ENCODE measurements around the gene PCYT1B.

PCYT1B gene

GRCh38 chrX:24528605-24529004 lies 118.5 kb downstream of the PCYT1B start:
- H3K27me3 ChIP-seq (ENCODE audit: insufficient read depth, poor library complexity, severe bottlenecking), result no peaks in the 10 kb centered on the region
- H3K4me1 ChIP-seq (ENCODE audit: insufficient read depth, poor library complexity, severe bottlenecking), result no peaks in the 10 kb centered on the region
- no peak overlapping the region for H3K4me3 ChIP-seq (ENCODE audit: severe bottlenecking)
- no peak overlapping the region for H3K27ac ChIP-seq (ENCODE audit: poor library complexity, severe bottlenecking)
- no peak for TF ChIP-seq CTCF (IDR thresholded peaks at IDR 0.05; ENCODE audit: poor library complexity, severe bottlenecking)
- DNase-seq (ENCODE audit: low spot score) (no peak), ATAC-seq (ENCODE audit: low read depth) (no peak)
- H3K9me3 ChIP-seq (ENCODE audit: severe bottlenecking), result no peaks in the 10 kb centered on the region
- no peaks in the 10 kb centered on the region for H3K36me3 ChIP-seq (ENCODE audit: low read depth)

GRCh38 chrX:24526616-24527015 lies 120.5 kb downstream of the PCYT1B start:
- H3K36me3 ChIP-seq (ENCODE audit: low read depth), result no peaks in the 10 kb centered on the region
- H3K27ac ChIP-seq (ENCODE audit: poor library complexity, severe bottlenecking), result no peak overlapping the region
- no peak for TF ChIP-seq CTCF (IDR thresholded peaks at IDR 0.05; ENCODE audit: poor library complexity, severe bottlenecking)
- no peak for ATAC-seq (ENCODE audit: low read depth)
- H3K4me1 ChIP-seq (ENCODE audit: insufficient read depth, poor library complexity, severe bottlenecking), result no peaks in the 10 kb centered on the region
- H3K9me3 ChIP-seq (ENCODE audit: severe bottlenecking), result no peaks in the 10 kb centered on the region
- H3K27me3 ChIP-seq (ENCODE audit: insufficient read depth, poor library complexity, severe bottlenecking), result no peaks in the 10 kb centered on the region
- DNase-seq (ENCODE audit: low spot score), result no peak
- no peak overlapping the region for H3K4me3 ChIP-seq (ENCODE audit: severe bottlenecking)

GRCh38 chrX:24525455-24525854 lies 121.7 kb downstream of the PCYT1B start:
- no peak for TF ChIP-seq CTCF (IDR thresholded peaks at IDR 0.05; ENCODE audit: poor library complexity, severe bottlenecking)
- H3K9me3 ChIP-seq (ENCODE audit: severe bottlenecking), result no peaks in the 10 kb centered on the region
- DNase-seq (ENCODE audit: low spot score) (no peak), ATAC-seq (ENCODE audit: low read depth) (no peak)
- no peak overlapping the region for H3K27ac ChIP-seq (ENCODE audit: poor library complexity, severe bottlenecking)
- no peaks in the 10 kb centered on the region for H3K36me3 ChIP-seq (ENCODE audit: low read depth)
- no peaks in the 10 kb centered on the region for H3K4me1 ChIP-seq (ENCODE audit: insufficient read depth, poor library complexity, severe bottlenecking)
- H3K4me3 ChIP-seq (ENCODE audit: severe bottlenecking), result no peak overlapping the region
- H3K27me3 ChIP-seq (ENCODE audit: insufficient read depth, poor library complexity, severe bottlenecking), result no peaks in the 10 kb centered on the region

GRCh38 chrX:24520472-24520871 lies 126.7 kb downstream of the PCYT1B start:
- H3K27me3 ChIP-seq (ENCODE audit: insufficient read depth, poor library complexity, severe bottlenecking), result no peaks in the 10 kb centered on the region
- no peaks in the 10 kb centered on the region for H3K36me3 ChIP-seq (ENCODE audit: low read depth)
- H3K9me3 ChIP-seq (ENCODE audit: severe bottlenecking), result no peaks in the 10 kb centered on the region
- no peak for DNase-seq (ENCODE audit: low spot score)
- no peak overlapping the region for H3K4me3 ChIP-seq (ENCODE audit: severe bottlenecking)
- no peak for ATAC-seq (ENCODE audit: low read depth)
- no peak overlapping the region for H3K27ac ChIP-seq (ENCODE audit: poor library complexity, severe bottlenecking)
- H3K4me1 ChIP-seq (ENCODE audit: insufficient read depth, poor library complexity, severe bottlenecking), result no peaks in the 10 kb centered on the region
- no peak for TF ChIP-seq CTCF (IDR thresholded peaks at IDR 0.05; ENCODE audit: poor library complexity, severe bottlenecking)

GRCh38 chrX:24515447-24515846 lies 131.7 kb downstream of the PCYT1B start:
- no peak for TF ChIP-seq CTCF (IDR thresholded peaks at IDR 0.05; ENCODE audit: poor library complexity, severe bottlenecking)
- ATAC-seq (ENCODE audit: low read depth), result no peak

More at GRCh38 chrX:24515447-24515846, 131.7 kb downstream of the PCYT1B start:
- DNase-seq (ENCODE audit: low spot score), result no peak
- H3K4me1 ChIP-seq (ENCODE audit: insufficient read depth, poor library complexity, severe bottlenecking), result no peaks in the 10 kb centered on the region
- H3K27ac ChIP-seq (ENCODE audit: poor library complexity, severe bottlenecking), result no peak overlapping the region
- no peaks in the 10 kb centered on the region for H3K9me3 ChIP-seq (ENCODE audit: severe bottlenecking)
- no peak overlapping the region for H3K4me3 ChIP-seq (ENCODE audit: severe bottlenecking)
- no peaks in the 10 kb centered on the region for H3K36me3 ChIP-seq (ENCODE audit: low read depth)
- H3K27me3 ChIP-seq (ENCODE audit: insufficient read depth, poor library complexity, severe bottlenecking), result no peaks in the 10 kb centered on the region
